Measurements from ENCODE around the gene PELI1.

PELI1 gene

DNA sequence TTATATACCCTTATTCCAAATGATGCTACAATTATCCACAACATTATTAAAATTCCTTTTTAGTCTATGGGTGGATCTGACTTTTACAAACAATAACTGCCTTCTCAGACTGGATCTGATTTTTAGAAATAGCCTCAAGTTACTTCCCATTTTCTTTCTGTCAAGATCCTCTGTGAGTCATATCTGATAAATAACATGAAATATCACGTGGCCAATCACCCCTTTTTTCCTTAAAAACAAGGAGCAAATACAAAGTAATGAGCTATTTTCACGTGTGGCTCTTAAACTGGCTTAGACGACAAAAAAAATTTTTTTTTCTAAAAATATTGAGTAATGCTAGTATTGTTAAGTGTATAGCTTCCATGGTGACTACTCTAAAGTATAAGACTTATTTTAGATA lies 6.7 kb downstream of the PELI1 start:
- Histone ChIP-seq H3K4me3 (ENCODE audit: insufficient read depth, low read depth, low read length) (no peak overlapping the region), H3K4me1 (ENCODE audit: control insufficient read depth, insufficient read depth, low read length) (peaks cover 15% of the 10 kb centered on the region), H3K36me3 (ENCODE audit: control insufficient read depth, insufficient read depth, low read length) (no peaks in the 10 kb centered on the region), H3K27ac (ENCODE audit: insufficient read depth, low read depth, low read length, poor library complexity, severe bottlenecking) (no peak overlapping the region), H3K9me3 (ENCODE audit: control insufficient read depth, low read length) (no peaks in the 10 kb centered on the region), H3K27me3 (ENCODE audit: control insufficient read depth, insufficient read depth, low read length, poor library complexity, severe bottlenecking) (no peaks in the 10 kb centered on the region)
- 96 to 100% methylated on average over 2 of the region's 3 CpGs for WGBS, 2 experiments

DNA sequence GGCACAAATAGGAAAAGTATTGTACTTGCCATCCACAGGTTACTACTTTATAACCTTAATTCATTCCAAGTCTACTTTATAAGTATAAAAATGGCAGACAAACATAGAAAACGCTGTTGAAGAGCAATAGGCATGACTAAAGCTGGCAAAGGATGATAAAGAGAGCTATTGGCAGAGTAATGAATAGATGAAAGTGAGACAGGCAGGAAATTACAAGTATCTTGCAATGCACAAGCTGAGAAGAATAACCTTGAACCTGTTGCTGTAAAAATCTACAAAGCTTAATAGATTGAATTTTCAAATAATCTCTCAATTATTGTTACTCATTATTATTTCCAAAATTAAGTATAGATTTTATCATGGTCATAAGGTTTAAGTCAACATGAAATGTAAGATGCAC lies 8.8 kb downstream of the PELI1 start:
- Histone ChIP-seq H3K4me1 (ENCODE audit: control insufficient read depth, insufficient read depth, low read length) (peaks cover 6% of the 10 kb centered on the region), H3K36me3 (ENCODE audit: control insufficient read depth, insufficient read depth, low read length) (no peaks in the 10 kb centered on the region), H3K9me3 (ENCODE audit: control insufficient read depth, low read length) (no peaks in the 10 kb centered on the region), H3K27me3 (ENCODE audit: control insufficient read depth, insufficient read depth, low read length, poor library complexity, severe bottlenecking) (no peaks in the 10 kb centered on the region), H3K27ac (ENCODE audit: insufficient read depth, low read depth, low read length, poor library complexity, severe bottlenecking) (no peak overlapping the region), H3K4me3 (ENCODE audit: insufficient read depth, low read depth, low read length) (no peak overlapping the region)
- WGBS, 2 experiments, result 88 to 93% methylated on average over 1 of the region's 1 CpG

- no peaks in the 10 kb centered on the region for H3K36me3 ChIP-seq (ENCODE audit: control insufficient read depth, insufficient read depth, low read length)
- H3K27me3 ChIP-seq (ENCODE audit: control insufficient read depth, insufficient read depth, low read length, poor library complexity, severe bottlenecking), result no peaks in the 10 kb centered on the region
- no peak overlapping the region for H3K4me3 ChIP-seq (ENCODE audit: insufficient read depth, low read depth, low read length)
- peaks cover 6% of the 10 kb centered on the region for H3K4me1 ChIP-seq (ENCODE audit: control insufficient read depth, insufficient read depth, low read length)
- H3K27ac ChIP-seq (ENCODE audit: insufficient read depth, low read depth, low read length, poor library complexity, severe bottlenecking), result no peak overlapping the region
- no peaks in the 10 kb centered on the region for H3K9me3 ChIP-seq (ENCODE audit: control insufficient read depth, low read length)
Observed at GRCh38 chr2:64134813-64135212, 9.4 kb downstream of the PELI1 start.

- Histone ChIP-seq H3K27ac (ENCODE audit: insufficient read depth, low read depth, low read length, poor library complexity, severe bottlenecking) (no peak overlapping the region), H3K27me3 (ENCODE audit: control insufficient read depth, insufficient read depth, low read length, poor library complexity, severe bottlenecking) (no peaks in the 10 kb centered on the region), H3K4me3 (ENCODE audit: insufficient read depth, low read depth, low read length) (no peak overlapping the region), H3K36me3 (ENCODE audit: control insufficient read depth, insufficient read depth, low read length) (no peaks in the 10 kb centered on the region), H3K9me3 (ENCODE audit: control insufficient read depth, low read length) (no peaks in the 10 kb centered on the region), H3K4me1 (ENCODE audit: control insufficient read depth, insufficient read depth, low read length) (peaks cover 6% of the 10 kb centered on the region)
Observed at GRCh38 chr2:64133828-64134227, 10.4 kb downstream of the PELI1 start.

- H3K27ac ChIP-seq (ENCODE audit: insufficient read depth, low read depth, low read length, poor library complexity, severe bottlenecking), result no peak overlapping the region
Observed at GRCh38 chr2:64133354-64133753, 10.9 kb downstream of the PELI1 start.

GRCh38 chr2:64130333-64130732 lies 13.9 kb downstream of the PELI1 start:
- Histone ChIP-seq H3K27me3 (ENCODE audit: control insufficient read depth, insufficient read depth, low read length, poor library complexity, severe bottlenecking) (no peaks in the 10 kb centered on the region), H3K27ac (ENCODE audit: insufficient read depth, low read depth, low read length, poor library complexity, severe bottlenecking) (no peak overlapping the region), H3K4me1 (ENCODE audit: control insufficient read depth, insufficient read depth, low read length) (peaks cover 6% of the 10 kb centered on the region), H3K9me3 (ENCODE audit: control insufficient read depth, low read length) (no peaks in the 10 kb centered on the region), H3K36me3 (ENCODE audit: control insufficient read depth, insufficient read depth, low read length) (no peaks in the 10 kb centered on the region), H3K4me3 (ENCODE audit: insufficient read depth, low read depth, low read length) (no peak overlapping the region)
- WGBS, 2 experiments, result 67 to 100% methylated on average over 1 of the region's 2 CpGs

More at GRCh38 chr2:64133354-64133753, 10.9 kb downstream of the PELI1 start:
- Histone ChIP-seq H3K36me3 (ENCODE audit: control insufficient read depth, insufficient read depth, low read length) (no peaks in the 10 kb centered on the region), H3K9me3 (ENCODE audit: control insufficient read depth, low read length) (no peaks in the 10 kb centered on the region), H3K4me1 (ENCODE audit: control insufficient read depth, insufficient read depth, low read length) (peaks cover 6% of the 10 kb centered on the region), H3K27me3 (ENCODE audit: control insufficient read depth, insufficient read depth, low read length, poor library complexity, severe bottlenecking) (no peaks in the 10 kb centered on the region), H3K4me3 (ENCODE audit: insufficient read depth, low read depth, low read length) (no peak overlapping the region)
- 94 to 98% methylated on average over 1 of the region's 1 CpG for WGBS, 2 experiments

DNA sequence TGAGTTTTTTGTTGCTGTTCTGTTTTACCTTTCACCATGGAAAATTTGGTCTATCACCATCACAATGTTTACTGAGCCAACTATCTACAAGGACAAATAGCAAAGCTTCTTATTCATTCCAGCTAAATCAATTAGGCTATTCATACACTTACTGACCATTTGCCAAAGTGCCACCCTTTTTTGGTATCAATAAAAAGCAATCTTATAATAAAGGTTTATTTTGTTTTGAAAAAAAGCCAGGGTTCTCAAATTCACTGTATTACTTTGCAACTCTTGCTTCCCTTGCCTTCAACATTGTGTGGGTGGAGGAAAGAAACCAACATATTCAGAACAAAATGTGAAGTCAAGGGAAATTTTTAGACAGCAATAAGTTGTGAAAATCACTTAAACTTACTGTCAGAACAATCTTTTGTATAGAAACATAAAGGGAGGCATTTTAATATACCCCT lies 15.3 kb downstream of the PELI1 start:
- no peaks in the 10 kb centered on the region for H3K36me3 ChIP-seq (ENCODE audit: control insufficient read depth, insufficient read depth, low read length)
- H3K9me3 ChIP-seq (ENCODE audit: control insufficient read depth, low read length), result no peaks in the 10 kb centered on the region
- no peak overlapping the region for H3K27ac ChIP-seq (ENCODE audit: insufficient read depth, low read depth, low read length, poor library complexity, severe bottlenecking)
- no peaks in the 10 kb centered on the region for H3K27me3 ChIP-seq (ENCODE audit: control insufficient read depth, insufficient read depth, low read length, poor library complexity, severe bottlenecking)
- no peaks in the 10 kb centered on the region for H3K4me1 ChIP-seq (ENCODE audit: control insufficient read depth, insufficient read depth, low read length)
- no peak overlapping the region for H3K4me3 ChIP-seq (ENCODE audit: insufficient read depth, low read depth, low read length)

DNA sequence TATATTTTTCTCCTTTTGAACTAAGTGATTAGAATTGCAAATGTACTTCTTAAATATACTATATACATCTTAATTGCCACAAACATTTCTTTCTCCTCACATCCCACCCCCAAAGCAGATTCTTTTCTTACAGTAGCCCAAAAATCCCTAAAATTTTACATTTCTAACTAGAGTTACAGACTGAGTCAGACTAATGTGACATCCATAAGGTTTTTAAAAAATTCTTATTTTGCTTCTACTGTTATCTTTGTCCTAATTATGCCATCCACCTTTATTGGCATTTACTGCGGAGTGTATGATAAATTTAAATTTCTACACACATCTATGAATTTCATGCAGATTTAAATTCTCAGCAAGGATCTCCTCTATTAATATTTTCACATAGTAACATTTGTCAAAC lies 15.8 kb downstream of the PELI1 start:
- Histone ChIP-seq H3K27ac (ENCODE audit: insufficient read depth, low read depth, low read length, poor library complexity, severe bottlenecking) (no peak overlapping the region), H3K4me3 (ENCODE audit: insufficient read depth, low read depth, low read length) (no peak overlapping the region), H3K9me3 (ENCODE audit: control insufficient read depth, low read length) (no peaks in the 10 kb centered on the region), H3K27me3 (ENCODE audit: control insufficient read depth, insufficient read depth, low read length, poor library complexity, severe bottlenecking) (no peaks in the 10 kb centered on the region), H3K4me1 (ENCODE audit: control insufficient read depth, insufficient read depth, low read length) (no peaks in the 10 kb centered on the region), H3K36me3 (ENCODE audit: control insufficient read depth, insufficient read depth, low read length) (no peaks in the 10 kb centered on the region)
- 92 to 100% methylated on average over 1 of the region's 1 CpG for WGBS, 2 experiments

- Histone ChIP-seq H3K4me3 (ENCODE audit: insufficient read depth, low read depth, low read length) (no peak overlapping the region), H3K27ac (ENCODE audit: insufficient read depth, low read depth, low read length, poor library complexity, severe bottlenecking) (no peak overlapping the region), H3K4me1 (ENCODE audit: control insufficient read depth, insufficient read depth, low read length) (no peaks in the 10 kb centered on the region), H3K27me3 (ENCODE audit: control insufficient read depth, insufficient read depth, low read length, poor library complexity, severe bottlenecking) (no peaks in the 10 kb centered on the region), H3K36me3 (ENCODE audit: control insufficient read depth, insufficient read depth, low read length) (no peaks in the 10 kb centered on the region), H3K9me3 (ENCODE audit: control insufficient read depth, low read length) (no peaks in the 10 kb centered on the region)
- WGBS, 2 experiments, result 90 to 95% methylated on average over 1 of the region's 2 CpGs
Observed at GRCh38 chr2:64127119-64127518, 17.1 kb downstream of the PELI1 start.

GRCh38 chr2:64126601-64127000 lies 17.6 kb downstream of the PELI1 start:
- H3K4me1 ChIP-seq (ENCODE audit: control insufficient read depth, insufficient read depth, low read length), result no peaks in the 10 kb centered on the region
- no peaks in the 10 kb centered on the region for H3K27me3 ChIP-seq (ENCODE audit: control insufficient read depth, insufficient read depth, low read length, poor library complexity, severe bottlenecking)
- 97 to 98% methylated on average over 3 of the region's 3 CpGs for WGBS, 2 experiments
- H3K4me3 ChIP-seq (ENCODE audit: insufficient read depth, low read depth, low read length), result no peak overlapping the region
- no peaks in the 10 kb centered on the region for H3K36me3 ChIP-seq (ENCODE audit: control insufficient read depth, insufficient read depth, low read length)
- no peak overlapping the region for H3K27ac ChIP-seq (ENCODE audit: insufficient read depth, low read depth, low read length, poor library complexity, severe bottlenecking)
- H3K9me3 ChIP-seq (ENCODE audit: control insufficient read depth, low read length), result no peaks in the 10 kb centered on the region

DNA sequence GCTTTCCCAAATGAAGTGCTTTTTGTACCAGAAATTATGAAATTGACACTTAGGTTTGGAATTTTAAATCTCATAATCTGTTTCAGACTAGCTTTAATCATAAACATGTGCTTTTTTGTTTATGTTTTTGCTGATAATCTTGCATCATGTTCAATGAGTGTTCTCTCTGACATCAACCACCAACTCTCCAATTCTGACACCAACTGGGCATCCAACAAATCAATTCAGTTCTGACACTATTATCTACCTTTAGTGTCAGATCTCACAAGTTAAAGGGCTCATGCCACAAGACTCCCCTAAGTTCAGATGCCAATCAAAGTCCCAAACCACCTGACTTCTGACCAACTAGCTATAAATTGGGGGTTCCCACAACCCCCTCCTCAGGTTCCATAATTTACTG lies 19.6 kb downstream of the PELI1 start:
- H3K9me3 ChIP-seq (ENCODE audit: control insufficient read depth, low read length), result no peaks in the 10 kb centered on the region
- no peaks in the 10 kb centered on the region for H3K36me3 ChIP-seq (ENCODE audit: control insufficient read depth, insufficient read depth, low read length)
- H3K27me3 ChIP-seq (ENCODE audit: control insufficient read depth, insufficient read depth, low read length, poor library complexity, severe bottlenecking), result no peaks in the 10 kb centered on the region
- H3K4me1 ChIP-seq (ENCODE audit: control insufficient read depth, insufficient read depth, low read length), result no peaks in the 10 kb centered on the region
- no peak overlapping the region for H3K4me3 ChIP-seq (ENCODE audit: insufficient read depth, low read depth, low read length)
- H3K27ac ChIP-seq (ENCODE audit: insufficient read depth, low read depth, low read length, poor library complexity, severe bottlenecking), result no peak overlapping the region

Measured in ectodermal cell (in vitro differentiated cells).